Esophagus muscularis mucosa (tissue), 4 donors: ENCODE results near the gene KCNJ6. TPM values are rescaled to one million over a fixed set of nuclear protein-coding genes. Genes with fewer than 3 reads are reported as not detected.

Source experiments
- DNase-seq: peaks from one replicate; pipeline ENCODE4 v3.0.0-alpha.2; 2017; ENCODE audit errors: extremely low spot score
- H3K27ac ChIP-seq, 4 donors: fragments of 200-600 bp; sonication (generic); replicated peaks in 1 of 4; 1 replicate in 3 of 4; 2 replicates in 1 of 4; pipeline ENCODE4 v1.5.1; 2016 to 2019; ENCODE audit warnings: mild to moderate bottlenecking in 1 of 4
- H3K27me3 ChIP-seq, 4 donors: fragments of 200-600 bp; sonication (generic); one replicate each; pipeline versions ENCODE4 v1.5.1 to v1.6.0; 2016 to 2019
- H3K36me3 ChIP-seq, 4 donors: fragments of 200-600 bp; sonication (generic); one replicate each; pipeline ENCODE4 v1.5.1; 2016 to 2019
- H3K4me1 ChIP-seq, 4 donors: fragments of 200-600 bp; sonication (generic); one replicate each; pipeline ENCODE4 v1.5.1; 2016 to 2019
- H3K4me3 ChIP-seq, 4 donors: fragments of 200-600 bp; sonication (generic); 1 replicate in 2 of 4; 2 replicates in 2 of 4; pipeline ENCODE4 v1.5.1; 2016 to 2019; ENCODE audit warnings: mild to moderate bottlenecking in 4 of 4, moderate library complexity in 1 of 4
- H3K9me3 ChIP-seq, 4 donors: fragments of 200-600 bp; sonication (generic); 1 replicate in 3 of 4; 2 replicates in 1 of 4; pipeline ENCODE4 v1.5.1; 2016 to 2019
- CTCF ChIP-seq, 3 experiments: fragments of 200-600 bp in 2 of 3; fragments of 450-650 bp in 1 of 3; sonication (generic) in 2 of 3; IDR thresholded peaks; one replicate each; pipeline ENCODE4 v1.5.1; 2017 to 2019; ENCODE audit warnings: antibody characterized with exemption in 3 of 3, mild to moderate bottlenecking in 2 of 3, moderate library complexity in 1 of 3
- EP300 ChIP-seq: sonication (generic); formaldehyde crosslinking; IDR thresholded peaks from one replicate; pipeline ENCODE4 v1.6.1; 2017; ENCODE audit warnings: antibody characterized with exemption
- POLR2A ChIP-seq: fragments of 450-650 bp; IDR thresholded peaks from one replicate; pipeline ENCODE4 v1.6.1; 2017; ENCODE audit warnings: antibody characterized with exemption, moderate library complexity, mild to moderate bottlenecking, low read depth
- POLR2AphosphoS5 ChIP-seq, 2 donors: sonication (generic); formaldehyde crosslinking; IDR thresholded peaks; one replicate each; pipeline ENCODE4 v1.6.1; 2017; ENCODE audit warnings: antibody characterized with exemption in 2 of 2
- WGBS: methylation state at CpG from one replicate; pipeline ENCODE4 v1.1.5; 2018; 5-methylcytosine and 5-hydroxymethylcytosine counted together
- intact Hi-C: fragments of 100-400 bp; cut with DNase I; formaldehyde crosslinking; loops from one replicate; pipeline ENCODE4 v1.15.1; 2023
- total RNA-seq, 4 donors: library from RNA; depleted of rRNA; stranded (reverse); fragments of >200 nt; gene quantifications; one replicate each; pipeline versions ENCODE4 v1.1.0 to v1.2.1, GENCODE V29; 2016

Gene KCNJ6
- total RNA-seq, 4 donors from 2014 or later, result under 0.01 TPM; not detected in 2

GRCh38 chr21:37746849-37747248, 169.4 kb downstream of the KCNJ6 start:
- H3K36me3 ChIP-seq, result no peaks in the 10 kb centered on the region
- peaks cover 0 to 10% (median 0%) of the 10 kb centered on the region in 4 donors for H3K4me1 ChIP-seq
- DNase-seq, result no peak
- H3K27ac ChIP-seq, result no peak overlapping the region
- no peaks in the 10 kb centered on the region for H3K9me3 ChIP-seq
- WGBS, result 74% methylated on average over 2 of the region's 2 CpGs
- H3K4me3 ChIP-seq, result no peak overlapping the region
- intact Hi-C loops, result no loop called here
- peaks cover 0 to 7% (median 0%) of the 10 kb centered on the region in 4 donors for H3K27me3 ChIP-seq
- no peak for TF ChIP-seq POLR2A
- no peak for TF ChIP-seq EP300
- no peak for TF ChIP-seq CTCF (IDR thresholded peaks at IDR 0.05)
- no peak for TF ChIP-seq POLR2AphosphoS5 (IDR thresholded peaks at IDR 0.05)

- Histone ChIP-seq H3K27ac (no peak overlapping the region), H3K4me3 (no peak overlapping the region), H3K4me1 (peaks cover 0 to 8% (median 0%) of the 10 kb centered on the region in 4 donors), H3K36me3 (no peaks in the 10 kb centered on the region), H3K27me3 (peaks cover 0 to 7% (median 0%) of the 10 kb centered on the region in 4 donors), H3K9me3 (no peaks in the 10 kb centered on the region)
- no peak for TF ChIP-seq EP300
- TF ChIP-seq POLR2AphosphoS5 (IDR thresholded peaks at IDR 0.05), result no peak
- no peak for TF ChIP-seq POLR2A
- TF ChIP-seq CTCF (IDR thresholded peaks at IDR 0.05), result no peak
- WGBS, result 80% methylated on average over 2 of the region's 2 CpGs
- no peak for DNase-seq
- intact Hi-C loops, result no loop called here
These were observed 171.7 kb downstream of the KCNJ6 start for GRCh38 chr21:37744551-37744950.

- intact Hi-C loops, result no loop called here
- no peak for DNase-seq
- no peak for TF ChIP-seq POLR2A
- H3K4me3 ChIP-seq, result no peak overlapping the region
- no peaks in the 10 kb centered on the region for H3K9me3 ChIP-seq
- no peaks in the 10 kb centered on the region for H3K36me3 ChIP-seq
- peaks cover 0 to 21% (median 0%) of the 10 kb centered on the region in 4 donors for H3K4me1 ChIP-seq
- H3K27me3 ChIP-seq, result peaks cover 0 to 5% (median 0%) of the 10 kb centered on the region in 4 donors
- 89% methylated on average over 1 of the region's 1 CpG for WGBS
- H3K27ac ChIP-seq, result no peak overlapping the region
These were observed 173.7 kb downstream of the KCNJ6 start for GRCh38 chr21:37742532-37742931.

- Histone ChIP-seq H3K9me3 (no peaks in the 10 kb centered on the region), H3K27me3 (peaks cover 0 to 5% (median 0%) of the 10 kb centered on the region in 4 donors), H3K4me3 (no peak overlapping the region), H3K36me3 (no peaks in the 10 kb centered on the region), H3K27ac (no peak overlapping the region), H3K4me1 (peaks cover 0 to 21% (median 0%) of the 10 kb centered on the region in 4 donors)
- DNase-seq, result no peak
- intact Hi-C loops, result no loop called here
- TF ChIP-seq EP300 (no peak), POLR2AphosphoS5 (IDR thresholded peaks at IDR 0.05) (no peak), POLR2A (no peak), CTCF (IDR thresholded peaks at IDR 0.05) (no peak)
These were observed 174.1 kb downstream of the KCNJ6 start for GRCh38 chr21:37742115-37742514.

- H3K27ac ChIP-seq, result no peak overlapping the region
- peaks cover 0 to 21% (median 0%) of the 10 kb centered on the region in 4 donors for H3K27me3 ChIP-seq
- no peaks in the 10 kb centered on the region for H3K36me3 ChIP-seq
- intact Hi-C loops, result no loop called here
- peaks cover 0 to 21% (median 0%) of the 10 kb centered on the region in 4 donors for H3K4me1 ChIP-seq
- no peaks in the 10 kb centered on the region for H3K9me3 ChIP-seq
- DNase-seq, result no peak
- TF ChIP-seq EP300 (no peak), CTCF (IDR thresholded peaks at IDR 0.05) (no peak), POLR2A (no peak), POLR2AphosphoS5 (IDR thresholded peaks at IDR 0.05) (no peak)
- WGBS, result 56% methylated on average over 2 of the region's 2 CpGs
- no peak overlapping the region for H3K4me3 ChIP-seq
These were observed 178.3 kb downstream of the KCNJ6 start for GRCh38 chr21:37737996-37738395.
